ENCODE measurements around the gene HS6ST1.

GRCh38 chr2:128291161-128291843, 27.4 kb downstream of the HS6ST1 start:
- TF ChIP-seq POLR2A (IDR thresholded peaks at IDR 0.05) (no peak), CTCF (IDR thresholded peaks at IDR 0.05) (no peak)

Measured in adrenal gland (tissue), 5 donors.